Measurements from ENCODE around the gene AMN.

Gene AMN

DNA sequence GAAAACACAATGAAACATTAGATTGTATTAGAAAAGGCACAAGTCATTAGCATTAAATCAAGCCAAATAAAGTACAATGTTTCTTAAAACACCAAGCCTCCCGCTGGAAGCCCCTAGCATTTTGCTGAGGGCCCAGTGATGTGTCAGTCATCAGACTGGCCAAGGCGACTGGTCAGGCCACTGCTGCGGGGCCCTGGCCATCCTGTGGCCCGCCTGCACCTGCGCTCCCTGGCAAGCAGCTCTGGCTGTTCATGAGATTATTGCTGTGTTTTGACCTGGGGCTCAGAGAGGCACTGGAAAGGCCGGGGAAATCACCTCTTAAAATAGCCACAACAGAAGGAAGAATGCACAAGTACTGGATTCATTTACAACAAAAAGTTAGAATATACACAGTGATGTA, 24.2 kb upstream of the AMN start:
- peaks cover 73% of the 10 kb centered on the region for H3K36me3 ChIP-seq
- peaks cover 44% of the 10 kb centered on the region for H3K4me1 ChIP-seq
- no peak for TF ChIP-seq Cebpa-rat (IDR thresholded peaks at IDR 0.05)
- H3K27me3 ChIP-seq, result no peaks in the 10 kb centered on the region
- H3K27ac ChIP-seq, result no peak overlapping the region
- peaks cover 18% of the 10 kb centered on the region; the same call in 1 of the 2 replicates for H4K20me1 ChIP-seq
- H3K4me2 ChIP-seq, result no peak overlapping the region
- no peak overlapping the region for H3K4me3 ChIP-seq
- H3K9ac ChIP-seq, result no peak overlapping the region
- H3K9me3 ChIP-seq, result no peaks in the 10 kb centered on the region

DNA sequence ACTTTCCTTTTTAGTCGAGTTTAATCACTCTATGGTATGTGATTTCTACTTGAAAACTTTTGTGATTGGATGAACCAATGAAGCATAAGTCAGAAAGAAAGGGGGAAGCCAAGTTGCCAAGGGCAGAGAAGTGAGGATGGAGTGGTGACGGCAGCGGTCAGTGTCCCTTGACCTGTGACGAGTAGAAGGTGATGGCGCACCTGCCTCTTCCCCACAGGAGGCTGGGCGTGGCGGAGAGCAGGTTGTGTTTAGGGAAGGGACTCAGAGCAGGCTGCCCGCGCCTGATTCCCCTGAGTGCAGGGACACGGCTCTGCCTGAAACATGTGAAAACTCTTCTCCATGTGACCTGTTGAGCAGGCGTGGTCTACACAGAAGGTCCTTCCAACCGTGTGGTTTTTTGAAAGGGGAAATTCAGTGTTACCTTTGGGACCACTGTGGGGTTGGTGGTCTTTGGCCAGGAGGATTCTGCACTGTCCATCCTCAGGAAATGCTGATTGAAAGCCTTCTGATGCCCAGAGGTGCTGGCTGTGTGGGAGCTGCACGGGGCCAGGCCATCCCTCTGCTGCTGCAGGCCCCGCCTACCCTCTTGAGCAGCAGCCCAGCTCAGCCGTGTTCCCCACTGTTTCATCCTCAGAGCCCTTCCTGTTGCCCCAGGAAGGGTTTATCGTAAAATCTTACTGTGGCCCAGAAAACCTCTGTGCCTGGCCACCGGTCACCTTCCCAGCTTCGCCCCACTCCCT, 23.5 kb upstream of the AMN start:
- Histone ChIP-seq H3K4me2 (peak overlapping the region; percentile 8; the same call in 1 of the 2 replicates), H3K9ac (no peak overlapping the region), H3K4me3 (no peak overlapping the region), H4K20me1 (peaks cover 18% of the 10 kb centered on the region; the same call in 1 of the 2 replicates), H3K27ac (no peak overlapping the region; the same call in 1 of the 2 replicates), H3K36me3 (peaks cover 75% of the 10 kb centered on the region), H3K27me3 (no peaks in the 10 kb centered on the region), H3K9me3 (no peaks in the 10 kb centered on the region), H3K4me1 (peaks cover 38% of the 10 kb centered on the region)
- TF ChIP-seq Cebpa-rat (IDR thresholded peaks at IDR 0.05), result no peak

DNA sequence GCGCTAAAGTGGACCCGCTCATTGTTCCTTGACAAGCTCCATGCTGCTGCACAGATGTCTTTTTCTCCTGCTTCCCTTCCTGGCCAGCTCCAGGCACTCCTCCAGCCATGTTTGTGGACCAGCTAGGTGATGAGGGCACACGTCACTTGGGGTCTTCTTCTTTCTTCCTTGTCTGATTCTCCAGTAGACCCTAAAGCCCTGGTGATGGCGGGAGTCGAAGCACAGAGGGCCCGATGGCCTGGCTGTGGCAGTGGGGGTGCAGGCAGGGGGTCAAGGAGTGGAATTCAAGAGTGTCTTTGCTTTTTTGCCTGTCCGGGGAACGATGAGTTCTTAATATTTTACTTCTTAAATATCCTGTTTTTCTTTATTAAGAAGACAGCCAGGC, 23.0 kb upstream of the AMN start:
- peaks cover 75% of the 10 kb centered on the region for H3K36me3 ChIP-seq
- H4K20me1 ChIP-seq, result peaks cover 18% of the 10 kb centered on the region; the same call in 1 of the 2 replicates
- no peak overlapping the region for H3K4me2 ChIP-seq
- peaks cover 38% of the 10 kb centered on the region for H3K4me1 ChIP-seq
- H3K9ac ChIP-seq, result no peak overlapping the region
- no peaks in the 10 kb centered on the region for H3K27me3 ChIP-seq
- no peak overlapping the region; the same call in 1 of the 2 replicates for H3K27ac ChIP-seq
- no peaks in the 10 kb centered on the region for H3K9me3 ChIP-seq
- H3K4me3 ChIP-seq, result no peak overlapping the region
- TF ChIP-seq Cebpa-rat (IDR thresholded peaks at IDR 0.05), result no peak

DNA sequence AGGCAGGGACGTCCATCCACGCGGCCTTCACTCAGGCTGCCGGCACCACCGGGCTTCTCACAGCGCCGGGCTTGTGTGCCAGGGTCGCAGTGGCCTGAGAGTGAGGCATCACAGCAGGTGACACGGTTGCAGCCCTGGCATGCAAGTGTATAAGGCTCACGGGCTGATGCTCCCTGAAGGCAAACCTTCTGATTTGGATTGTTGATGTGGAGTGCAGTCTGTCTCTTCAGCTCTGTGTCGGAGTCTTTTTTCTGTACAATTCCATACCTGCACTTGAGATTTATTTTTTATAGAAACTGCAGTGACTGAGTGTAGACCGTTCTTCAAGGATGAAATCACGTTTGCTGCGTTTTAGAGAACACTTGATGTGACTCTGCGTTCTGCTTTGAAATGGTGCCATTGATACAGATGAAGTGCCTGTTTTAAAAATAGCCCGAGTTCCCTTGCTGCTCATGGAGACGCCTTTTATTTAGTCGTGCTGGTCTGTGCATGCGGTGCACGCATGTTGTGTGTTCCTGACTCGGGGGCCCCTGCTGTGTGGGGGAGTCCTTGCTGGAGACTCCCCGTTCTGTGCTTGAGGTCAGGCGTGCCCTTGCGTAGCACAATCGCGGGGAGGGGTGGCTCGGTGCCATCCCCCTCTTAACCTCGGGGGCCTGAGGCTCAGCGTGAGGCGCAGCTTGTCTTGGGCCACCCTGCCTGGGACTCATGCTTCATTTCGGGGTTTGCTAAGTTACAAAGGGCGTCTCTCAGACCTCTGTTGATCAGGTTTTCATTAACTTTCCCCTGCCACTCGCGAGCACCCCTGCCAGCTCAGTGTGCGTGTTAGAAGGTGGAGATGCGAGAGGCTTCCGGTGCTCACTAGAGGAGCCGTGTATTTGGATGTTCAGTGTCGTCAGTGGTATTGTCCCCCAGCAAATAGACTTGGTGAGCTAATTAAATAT, 21.6 kb upstream of the AMN start:
- Histone ChIP-seq H3K9me3 (no peaks in the 10 kb centered on the region; the same call in 1 of the 2 replicates), H3K4me1 (peaks cover 38% of the 10 kb centered on the region), H4K20me1 (peaks cover 18% of the 10 kb centered on the region; the same call in 1 of the 2 replicates), H3K36me3 (peaks cover 75% of the 10 kb centered on the region), H3K4me3 (no peak overlapping the region), H3K27ac (0 out of 2 replicates have a peak overlapping the region, but pooled peaks have one; percentile 54), H3K4me2 (peak overlapping the region; percentile 42), H3K27me3 (no peaks in the 10 kb centered on the region), H3K9ac (0 out of 2 replicates have a peak overlapping the region, but pooled peaks have one; percentile 2)
- TF ChIP-seq Cebpa-rat (IDR thresholded peaks at IDR 0.05), result no peak

DNA sequence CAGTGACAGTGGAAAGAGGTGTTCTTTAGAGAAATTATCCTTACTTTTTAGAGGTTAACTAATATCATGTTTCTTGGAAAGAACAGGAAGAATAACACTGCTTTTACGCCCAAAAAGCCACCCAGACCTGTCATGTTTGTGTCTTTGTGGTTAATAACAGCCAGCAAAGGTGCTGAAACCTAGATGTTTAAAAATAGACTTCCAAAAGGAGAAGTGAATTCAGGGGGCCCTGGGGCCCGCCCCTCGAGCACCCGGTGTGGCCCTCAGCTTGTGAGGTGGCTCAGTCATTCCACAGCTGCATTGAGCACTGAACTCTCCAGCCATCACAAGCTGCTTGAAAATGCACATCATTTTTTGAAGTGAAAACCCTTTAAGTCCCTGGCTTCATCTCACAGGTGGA, 20.8 kb upstream of the AMN start:
- H3K27me3 ChIP-seq, result no peaks in the 10 kb centered on the region
- H3K4me3 ChIP-seq, result no peak overlapping the region
- 0 out of 2 replicates have a peak overlapping the region, but pooled peaks have one; percentile 2 for H3K9ac ChIP-seq
- H3K27ac ChIP-seq, result peak overlapping the region; percentile 54; the same call in 1 of the 2 replicates
- no peak for TF ChIP-seq Cebpa-rat (IDR thresholded peaks at IDR 0.05)
- no peaks in the 10 kb centered on the region; the same call in 1 of the 2 replicates for H3K9me3 ChIP-seq
- H3K4me2 ChIP-seq, result peak overlapping the region; percentile 42
- H3K36me3 ChIP-seq, result peaks cover 75% of the 10 kb centered on the region
- peaks cover 42% of the 10 kb centered on the region for H3K4me1 ChIP-seq
- peaks cover 18% of the 10 kb centered on the region; the same call in 1 of the 2 replicates for H4K20me1 ChIP-seq

DNA sequence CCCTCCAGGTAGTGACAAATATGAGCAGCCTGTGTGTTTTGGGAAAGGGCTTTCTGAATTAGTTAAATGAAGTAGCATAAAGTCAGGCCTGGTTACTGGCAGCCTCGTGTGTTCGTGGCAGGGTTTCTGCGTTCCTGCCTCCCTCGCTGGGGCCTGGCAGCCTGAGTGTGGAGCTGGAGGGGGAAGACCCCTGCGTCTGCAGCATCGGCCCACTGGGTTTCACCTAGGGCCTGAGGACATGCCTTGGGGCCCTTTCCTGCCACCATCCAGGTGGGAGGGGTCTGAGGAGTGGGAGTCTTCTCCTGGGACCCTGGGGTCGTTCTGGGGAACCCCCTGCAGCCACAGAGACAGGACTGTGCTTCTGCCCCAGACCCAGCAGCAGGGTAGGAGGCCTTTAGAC, 20.4 kb upstream of the AMN start:
- H3K4me2 ChIP-seq, result peak overlapping the region; percentile 42
- H3K9ac ChIP-seq, result 0 out of 2 replicates have a peak overlapping the region, but pooled peaks have one; percentile 13
- peak overlapping the region; percentile 54 for H3K27ac ChIP-seq
- H3K4me1 ChIP-seq, result peaks cover 46% of the 10 kb centered on the region
- no peak overlapping the region for H3K4me3 ChIP-seq
- no peak for TF ChIP-seq Cebpa-rat (IDR thresholded peaks at IDR 0.05)
- H4K20me1 ChIP-seq, result peaks cover 21% of the 10 kb centered on the region
- peaks cover 80% of the 10 kb centered on the region for H3K36me3 ChIP-seq
- no peaks in the 10 kb centered on the region for H3K27me3 ChIP-seq
- no peaks in the 10 kb centered on the region; the same call in 1 of the 2 replicates for H3K9me3 ChIP-seq

DNA sequence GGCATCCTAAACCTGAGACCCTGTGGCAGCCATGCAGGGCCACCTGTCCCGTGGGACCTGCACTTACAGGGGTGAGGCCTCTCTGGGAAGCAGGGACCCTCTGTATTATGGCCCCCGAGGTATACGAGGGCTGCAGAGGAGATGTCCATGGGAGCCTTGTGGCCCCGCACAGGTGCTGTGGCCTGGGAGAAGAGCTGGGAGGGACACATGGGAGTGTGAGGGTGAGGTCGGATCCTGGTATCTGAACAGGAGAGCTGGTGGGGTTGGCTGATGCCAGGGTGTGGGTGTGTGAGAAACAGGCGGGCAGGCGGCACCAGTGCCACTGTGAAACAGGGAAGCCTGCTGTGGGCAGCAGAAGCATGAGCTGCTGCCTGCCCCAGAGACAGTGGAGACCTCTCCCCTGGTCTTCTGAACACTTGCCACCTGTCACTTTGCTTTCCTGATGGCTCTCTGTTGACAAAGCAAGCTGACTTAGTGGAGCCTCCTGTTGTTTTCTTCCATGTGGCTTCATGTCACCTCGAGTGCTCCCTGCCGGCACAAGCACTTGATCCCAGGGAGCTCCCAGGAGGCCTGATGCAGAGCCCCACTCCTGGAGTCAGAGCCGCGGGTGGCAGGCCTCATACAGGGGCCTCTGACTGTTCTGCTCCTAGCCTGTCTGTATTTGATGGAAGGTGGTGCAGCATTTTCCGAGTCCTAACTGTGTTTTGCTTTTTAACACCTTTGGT, 19.8 kb upstream of the AMN start:
- Histone ChIP-seq H3K27me3 (no peaks in the 10 kb centered on the region), H3K4me3 (no peak overlapping the region), H3K4me1 (peaks cover 52% of the 10 kb centered on the region), H3K9ac (0 out of 2 replicates have a peak overlapping the region, but pooled peaks have one; percentile 13), H4K20me1 (peaks cover 27% of the 10 kb centered on the region), H3K27ac (peak overlapping the region; percentile 54; the same call in 1 of the 2 replicates), H3K36me3 (peaks cover 76% of the 10 kb centered on the region), H3K9me3 (no peaks in the 10 kb centered on the region; the same call in 1 of the 2 replicates), H3K4me2 (peak overlapping the region; percentile 42)
- TF ChIP-seq Cebpa-rat (IDR thresholded peaks at IDR 0.05), result no peak

DNA sequence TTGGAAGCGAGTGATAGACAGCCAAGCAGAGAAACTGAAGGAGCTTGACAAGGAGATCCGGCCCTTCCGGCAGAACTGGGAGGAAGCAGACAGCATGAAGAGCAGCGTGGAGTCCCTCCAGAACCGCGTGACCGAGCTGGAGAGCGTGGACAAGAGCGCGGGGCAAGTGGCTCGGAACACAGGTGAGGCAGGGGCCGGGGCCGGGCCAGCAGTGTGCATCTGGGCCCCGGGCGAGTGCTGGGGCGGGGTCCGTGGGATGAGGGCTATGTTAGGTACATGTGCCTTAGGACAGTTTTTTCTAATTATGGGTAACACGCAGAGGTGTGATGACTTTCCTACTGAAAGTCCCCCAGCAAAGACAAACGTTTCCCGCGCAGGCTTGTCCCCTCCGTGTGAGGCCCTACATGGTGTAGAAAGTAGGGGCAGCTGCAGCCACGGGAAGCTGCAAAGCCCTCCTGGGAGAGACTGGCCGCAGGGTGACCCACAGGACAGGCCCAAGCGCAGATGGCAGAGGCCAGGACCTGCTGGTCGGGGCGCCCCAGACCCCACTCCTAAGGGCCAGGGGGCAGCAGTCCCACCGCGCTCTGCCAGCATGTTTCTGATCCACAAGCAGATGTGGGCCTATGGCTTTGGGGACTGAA, 19.1 kb upstream of the AMN start:
- no peaks in the 10 kb centered on the region; the same call in 1 of the 2 replicates for H3K9me3 ChIP-seq
- H4K20me1 ChIP-seq, result peaks cover 34% of the 10 kb centered on the region
- no peak overlapping the region for H3K27ac ChIP-seq
- TF ChIP-seq Cebpa-rat (IDR thresholded peaks at IDR 0.05), result no peak
- peaks cover 57% of the 10 kb centered on the region for H3K4me1 ChIP-seq
- H3K36me3 ChIP-seq, result peaks cover 69% of the 10 kb centered on the region
- no peak overlapping the region for H3K4me2 ChIP-seq
- no peak overlapping the region for H3K9ac ChIP-seq
- no peaks in the 10 kb centered on the region for H3K27me3 ChIP-seq
- no peak overlapping the region for H3K4me3 ChIP-seq
